Hepatocyte (in vitro differentiated cells): Measurements from ENCODE around the gene CCL20.

Experiments
- EZH2 ChIP-seq: fragments of 200-600 bp; sonication (generic); IDR thresholded peaks from 2 replicates; pipeline ENCODE4 v1.6.1; 2016; ENCODE audit warnings: antibody characterized with exemption, mild to moderate bottlenecking, borderline replicate concordance
- EZH2phosphoT487 ChIP-seq: fragments of 200-600 bp; sonication (generic); IDR thresholded peaks from one replicate; pipeline ENCODE4 v1.6.1; 2018; ENCODE audit warnings: antibody characterized with exemption, mild to moderate bottlenecking, low read depth, moderate library complexity; ENCODE audit not compliant: unreplicated experiment, severe bottlenecking
- TF ChIP-seq, protein P1 (sequence below): fragments of 200-600 bp; sonication (generic); IDR thresholded peaks from 2 replicates; pipeline ENCODE4 v1.5.1; 2016; ENCODE audit warnings: antibody characterized with exemption, mild to moderate bottlenecking; ENCODE audit not compliant: poor library complexity

DNA sequence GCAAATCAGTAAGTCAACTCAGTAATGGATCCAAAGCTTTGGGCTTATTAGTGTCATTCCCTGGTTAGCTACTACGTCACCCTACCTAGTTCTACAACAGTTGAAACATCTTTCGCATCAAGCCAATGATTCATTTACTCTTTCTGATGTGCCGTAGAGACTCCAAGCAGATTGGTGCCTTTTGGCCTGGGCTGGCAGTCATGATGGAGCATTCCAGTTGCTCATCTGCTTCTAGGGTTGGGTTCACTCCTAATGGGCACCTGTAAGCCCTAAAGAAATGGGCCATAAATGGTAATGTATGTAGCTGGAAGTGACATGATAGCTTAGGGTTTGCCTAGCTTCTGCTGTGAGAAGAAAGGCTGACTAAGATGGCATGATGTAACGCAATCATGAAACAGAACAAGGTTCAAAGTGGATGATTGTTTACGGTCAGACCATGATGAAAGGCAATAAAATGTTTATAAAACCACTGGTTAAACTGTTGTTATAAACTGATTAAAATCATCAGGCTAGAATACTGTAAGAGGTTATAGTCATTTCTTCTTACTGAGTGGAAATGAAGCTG lies 20.4 kb upstream of the CCL20 start:
- TF ChIP-seq, protein P1, sequence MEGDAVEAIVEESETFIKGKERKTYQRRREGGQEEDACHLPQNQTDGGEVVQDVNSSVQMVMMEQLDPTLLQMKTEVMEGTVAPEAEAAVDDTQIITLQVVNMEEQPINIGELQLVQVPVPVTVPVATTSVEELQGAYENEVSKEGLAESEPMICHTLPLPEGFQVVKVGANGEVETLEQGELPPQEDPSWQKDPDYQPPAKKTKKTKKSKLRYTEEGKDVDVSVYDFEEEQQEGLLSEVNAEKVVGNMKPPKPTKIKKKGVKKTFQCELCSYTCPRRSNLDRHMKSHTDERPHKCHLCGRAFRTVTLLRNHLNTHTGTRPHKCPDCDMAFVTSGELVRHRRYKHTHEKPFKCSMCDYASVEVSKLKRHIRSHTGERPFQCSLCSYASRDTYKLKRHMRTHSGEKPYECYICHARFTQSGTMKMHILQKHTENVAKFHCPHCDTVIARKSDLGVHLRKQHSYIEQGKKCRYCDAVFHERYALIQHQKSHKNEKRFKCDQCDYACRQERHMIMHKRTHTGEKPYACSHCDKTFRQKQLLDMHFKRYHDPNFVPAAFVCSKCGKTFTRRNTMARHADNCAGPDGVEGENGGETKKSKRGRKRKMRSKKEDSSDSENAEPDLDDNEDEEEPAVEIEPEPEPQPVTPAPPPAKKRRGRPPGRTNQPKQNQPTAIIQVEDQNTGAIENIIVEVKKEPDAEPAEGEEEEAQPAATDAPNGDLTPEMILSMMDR: no peak
- TF ChIP-seq EZH2: no peak
- TF ChIP-seq EZH2phosphoT487: no peak
